Caco-2 (cell line): Measurements from ENCODE around the gene PTS. TPM values are rescaled to one million over a fixed set of nuclear protein-coding genes. Genes with fewer than 3 reads are reported as not detected.
"Not testable (repeated sequence)": the region's sequence is repeated elsewhere in the genome, so short reads cannot be mapped to it uniquely, and the experiment has no call there.

Experiments used
- BruUV-seq: library from RNA; stranded (reverse); fragments of 400-500 nt; replicated peaks from 2 replicates; lab custom pipeline; 2021; lab: Mats Ljungman, UMichigan
- CTCF ChIA-PET: fragments of 300-600 bp; sonication (Branson Sonifier 250); formaldehyde crosslinking; loops from one replicate; lab custom pipeline; 2022; ENCODE audit warnings: antibody characterized with exemption; lab: Charles Lee
- POLR2A ChIA-PET: fragments of 300-600 bp; sonication (Branson Sonifier 250); formaldehyde crosslinking; loops from one replicate; lab custom pipeline; 2022; ENCODE audit warnings: antibody characterized with exemption; lab: Charles Lee
- DNase-seq, 2 experiments: peaks; one replicate each; pipeline versions ENCODE4 v3.0.0 to v3.0.0-alpha.2; 2020 to 2022
- H3K27me3 ChIP-seq: replicated peaks from 2 replicates; pipeline ENCODE4 v1.6.0; 2011; ENCODE audit warnings: low read length; ENCODE audit not compliant: control insufficient read depth, insufficient read depth
- H3K36me3 ChIP-seq: 2 replicates; pipeline ENCODE4 v1.5.1; 2011; ENCODE audit warnings: low read length; ENCODE audit not compliant: control insufficient read depth, insufficient read depth
- H3K4me1 ChIP-seq: fragments of 250-450 bp; sonication (Bioruptor Pico); 2 replicates; pipeline ENCODE4 v1.5.1; 2020; ENCODE audit warnings: mild to moderate bottlenecking
- H3K4me3 ChIP-seq: 2 replicates; pipeline ENCODE4 v1.5.1; 2011; ENCODE audit warnings: low read depth, mild to moderate bottlenecking, control low read depth, low read length
- H3K9me3 ChIP-seq: fragments of 250-450 bp; sonication (Bioruptor Pico); 2 replicates; pipeline ENCODE4 v1.5.1; 2020; ENCODE audit warnings: mild to moderate bottlenecking, moderate library complexity
- H3K27ac Mint-ChIP-seq: one replicate; pipeline ENCODE4 v1.8.0; 2022; ENCODE audit warnings: mixed read lengths; ENCODE audit not compliant: unreplicated experiment
- H3K27me3 Mint-ChIP-seq: one replicate; pipeline ENCODE4 v1.8.0; 2022; ENCODE audit warnings: mixed read lengths; ENCODE audit not compliant: insufficient read depth, unreplicated experiment
- H3K36me3 Mint-ChIP-seq: one replicate; pipeline ENCODE4 v1.8.0; 2022; ENCODE audit warnings: mild to moderate bottlenecking, mixed read lengths; ENCODE audit not compliant: insufficient read depth, unreplicated experiment
- H3K4me1 Mint-ChIP-seq: one replicate; pipeline ENCODE4 v1.8.0; 2022; ENCODE audit warnings: low read depth, mixed read lengths; ENCODE audit not compliant: unreplicated experiment
- H3K4me3 Mint-ChIP-seq: one replicate; pipeline ENCODE4 v1.8.0; 2022; ENCODE audit warnings: mild to moderate bottlenecking, moderate library complexity, mixed read lengths; ENCODE audit not compliant: unreplicated experiment
- H3K9me3 Mint-ChIP-seq: one replicate; pipeline ENCODE4 v1.8.0; 2022; ENCODE audit warnings: mixed read lengths; ENCODE audit not compliant: unreplicated experiment
- CTCF ChIP-seq, 2 experiments: fragments of 200-600 bp in 1 of 2; IDR thresholded peaks; 1 replicate in 1 of 2; 2 replicates in 1 of 2; pipeline versions ENCODE4 v1.5.1 to v1.8.0; 2011 to 2022; ENCODE audit warnings: antibody characterized with exemption in 1 of 2, control low read depth in 1 of 2, inconsistent platforms in 1 of 2, low read depth in 1 of 2, low read length in 1 of 2, mild to moderate bottlenecking in 1 of 2, moderate library complexity in 1 of 2; ENCODE audit not compliant: insufficient read depth in 1 of 2, severe bottlenecking in 1 of 2, unreplicated experiment in 1 of 2
- intact Hi-C: fragments of 100-400 bp; cut with micrococcal nuclease; formaldehyde crosslinking; loops from one replicate; pipeline ENCODE4 v1.10.0; 2022; ENCODE audit not compliant: unreplicated experiment
- total RNA-seq: library from RNA; stranded (reverse); gene quantifications from 2 replicates; pipeline ENCODE4 v1.2.3, GENCODE V29; 2022

Gene PTS
- total RNA-seq, 1 experiment from 2014 or later, result 78.0 TPM

- H3K27me3 Mint-ChIP-seq, result peaks cover 5% of the 10 kb centered on the region
These were observed 40.3 kb upstream of the PTS start for GRCh38 chr11:112185883-112186282.

GRCh38 chr11:112186304-112186703 is 39.9 kb upstream of the PTS start:
- no TSS peak for BruUV-seq
- ChIA-PET POLR2A (no interaction called here), CTCF (interaction anchor here (1.2 kb wide), 1 partner anchor 11 kb away, joined by 3 read pairs; the partner anchor contains the start of gene BCO2)
- intact Hi-C loops, result no loop called here
- no peaks in the 10 kb centered on the region for H3K36me3 ChIP-seq
- no peaks in the 10 kb centered on the region for H3K27me3 ChIP-seq
- H3K4me3 ChIP-seq, result no peak overlapping the region
- H3K27me3 Mint-ChIP-seq, result peaks cover 5% of the 10 kb centered on the region
- H3K27ac Mint-ChIP-seq, result no peak overlapping the region
- H3K4me1 Mint-ChIP-seq, result peaks cover 8% of the 10 kb centered on the region
- H3K4me1 ChIP-seq, result no peaks in the 10 kb centered on the region
- H3K9me3 ChIP-seq, result no peaks in the 10 kb centered on the region
- no peak for DNase-seq
- TF ChIP-seq CTCF (IDR thresholded peaks at IDR 0.05; ENCODE audit: insufficient read depth in 1 of 2, low read depth in 1 of 2, low read length in 1 of 2, severe bottlenecking in 1 of 2, unreplicated experiment in 1 of 2), result no peak
- no peaks in the 10 kb centered on the region for H3K36me3 Mint-ChIP-seq
- H3K4me3 Mint-ChIP-seq, result no peak overlapping the region
- no peaks in the 10 kb centered on the region for H3K9me3 Mint-ChIP-seq

More at GRCh38 chr11:112185883-112186282, 40.3 kb upstream of the PTS start:
- no peak overlapping the region for H3K4me3 Mint-ChIP-seq
- H3K4me1 ChIP-seq, result no peaks in the 10 kb centered on the region
- H3K9me3 Mint-ChIP-seq, result no peaks in the 10 kb centered on the region
- ChIA-PET POLR2A (no interaction called here), CTCF (interaction anchor here (0.5 to 1.2 kb wide), 2 partner anchors 11 to 69 kb away, joined by 3 read pairs; partner anchors contain the start of gene BCO2)
- no peaks in the 10 kb centered on the region for H3K36me3 Mint-ChIP-seq
- H3K27me3 ChIP-seq, result no peaks in the 10 kb centered on the region
- H3K27ac Mint-ChIP-seq, result no peak overlapping the region
- DNase-seq, result no peak
- peaks cover 8% of the 10 kb centered on the region for H3K4me1 Mint-ChIP-seq
- no peaks in the 10 kb centered on the region for H3K36me3 ChIP-seq
- BruUV-seq, result no TSS peak
- intact Hi-C loops, result no loop called here
- no peak overlapping the region for H3K4me3 ChIP-seq
- no peaks in the 10 kb centered on the region for H3K9me3 ChIP-seq
- TF ChIP-seq CTCF (IDR thresholded peaks at IDR 0.05; ENCODE audit: insufficient read depth in 1 of 2, low read depth in 1 of 2, low read length in 1 of 2, severe bottlenecking in 1 of 2, unreplicated experiment in 1 of 2), result no peak

GRCh38 chr11:112195113-112195512 is 31.1 kb upstream of the PTS start:
- H3K27me3 ChIP-seq, DNase-seq, H3K4me1 ChIP-seq, H3K36me3 ChIP-seq, POLR2A ChIA-PET, H3K4me3 ChIP-seq, H3K27me3 Mint-ChIP-seq, H3K4me3 Mint-ChIP-seq, H3K9me3 Mint-ChIP-seq, H3K36me3 Mint-ChIP-seq, intact Hi-C loops, H3K27ac Mint-ChIP-seq, H3K9me3 ChIP-seq, H3K4me1 Mint-ChIP-seq, BruUV-seq: not testable (repeated sequence)
- CTCF ChIA-PET, result interaction anchor here (1.1 kb wide), 1 partner anchor 10 kb away, joined by 3 read pairs; no protein-coding TSS in a partner anchor
